ENCODE measurements around the gene NAALADL2.
"Not testable (repeated sequence)": the region's sequence is repeated elsewhere in the genome, so short reads cannot be mapped to it uniquely, and the experiment has no call there.

The NAALADL2 gene

DNA sequence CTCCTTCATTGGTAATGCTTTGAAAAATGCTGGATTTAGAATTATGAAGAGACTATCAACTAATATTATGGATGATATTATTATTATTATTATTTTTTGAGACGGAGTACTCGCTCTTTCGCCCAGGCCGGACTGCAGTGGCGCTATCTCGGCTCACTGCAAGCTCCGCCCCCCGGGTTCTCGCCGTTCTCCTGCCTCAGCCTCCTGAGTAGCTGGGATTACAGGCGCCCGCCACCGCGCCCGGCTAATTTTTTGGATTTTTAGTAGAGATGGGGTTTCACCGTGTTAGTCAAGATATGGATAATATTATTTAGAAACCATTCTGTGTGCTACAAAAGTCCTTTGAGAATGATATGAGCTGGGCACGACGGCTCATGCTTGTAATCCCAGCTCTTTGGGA, 512.1 kb downstream of the NAALADL2 start:
- H3K4me3 ChIP-seq (ENCODE audit: low read length); DNase-seq (ENCODE audit: low read depth, low spot score): not testable (repeated sequence)

DNA sequence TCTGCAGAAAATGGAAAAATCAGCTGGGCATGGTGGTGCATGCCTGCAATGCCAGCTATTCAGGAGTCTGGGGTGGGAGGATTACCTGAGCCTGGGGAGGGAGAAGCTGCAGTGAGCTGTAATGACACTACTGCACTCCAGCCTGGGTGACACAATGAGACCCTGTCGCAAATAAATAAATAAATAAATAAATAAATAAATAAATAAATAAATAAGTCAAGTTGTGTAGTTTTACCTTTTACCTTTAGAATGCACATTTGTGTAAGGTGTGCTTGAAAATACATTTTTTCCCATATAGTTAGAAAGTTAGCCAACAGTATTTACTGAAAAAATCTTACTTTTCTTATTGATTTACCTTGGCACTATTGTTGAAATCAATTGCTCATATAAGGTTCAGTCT, 515.6 kb downstream of the NAALADL2 start:
- H3K4me3 ChIP-seq (ENCODE audit: low read length), result no peak overlapping the region
- no peak for DNase-seq (ENCODE audit: low read depth, low spot score)

DNA sequence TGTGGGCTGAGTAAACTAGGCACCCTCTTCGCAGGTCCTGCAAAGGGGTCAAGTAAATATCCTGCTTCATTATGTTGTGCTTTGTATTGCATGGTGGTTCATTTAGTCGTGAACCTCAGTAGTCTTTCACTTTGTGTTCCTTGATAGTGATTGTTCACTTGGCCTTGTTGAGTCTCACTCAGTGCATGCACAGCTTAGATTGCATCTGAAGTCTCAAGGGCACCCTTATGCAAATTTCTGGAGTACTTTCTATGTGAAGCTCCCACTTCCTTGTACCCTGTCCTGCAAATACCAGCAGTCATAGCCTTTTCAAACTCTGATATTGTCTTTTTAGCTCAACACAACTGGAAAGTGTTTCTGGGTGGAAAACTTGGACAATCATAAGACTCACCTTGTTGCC, 519.2 kb downstream of the NAALADL2 start:
- H3K4me3 ChIP-seq (ENCODE audit: low read length), result no peak overlapping the region
- DNase-seq (ENCODE audit: low read depth, low spot score), result no peak

DNA sequence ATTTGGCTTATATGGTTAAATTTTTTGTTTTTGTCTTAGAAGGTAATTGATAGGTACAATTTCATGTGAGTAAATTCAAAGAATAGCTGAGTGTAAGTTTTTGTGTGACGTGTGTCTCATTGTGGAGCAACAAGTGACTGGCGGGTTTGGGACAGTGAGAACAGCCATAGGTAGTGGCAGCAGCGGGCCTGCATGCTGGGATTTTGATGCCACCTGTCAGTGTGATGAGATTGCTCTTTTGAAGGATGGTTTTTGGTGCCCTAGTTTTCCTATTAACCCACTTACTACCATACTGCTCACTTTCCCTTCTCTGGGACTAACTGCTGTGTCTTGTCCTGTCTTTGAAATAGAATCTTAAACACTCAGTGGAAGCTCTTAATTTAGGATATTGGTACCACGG, 522.6 kb downstream of the NAALADL2 start:
- H3K4me3 ChIP-seq (ENCODE audit: low read length), result no peak overlapping the region
- DNase-seq (ENCODE audit: low read depth, low spot score), result no peak

DNA sequence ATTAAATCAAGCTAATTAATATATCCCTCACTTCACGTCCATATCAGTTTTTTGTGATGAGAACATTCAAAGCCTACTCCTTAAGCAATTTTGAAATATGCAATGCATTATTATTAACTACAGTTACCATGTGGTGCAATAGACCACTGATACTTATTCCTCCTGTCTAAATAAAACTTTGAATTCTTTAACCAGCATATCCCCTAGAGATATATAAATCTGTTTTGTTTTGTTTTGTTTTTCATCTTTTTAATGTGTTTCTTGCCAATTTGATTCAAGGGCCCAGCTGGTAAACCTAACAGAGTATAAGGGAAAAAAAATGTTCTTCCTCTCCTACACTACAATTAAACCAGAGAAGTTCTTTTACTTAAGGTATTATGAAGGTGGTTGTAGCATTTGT, 524.2 kb downstream of the NAALADL2 start:
- DNase-seq (ENCODE audit: low read depth, low spot score), result no peak
- no peak overlapping the region for H3K4me3 ChIP-seq (ENCODE audit: low read length)

DNA sequence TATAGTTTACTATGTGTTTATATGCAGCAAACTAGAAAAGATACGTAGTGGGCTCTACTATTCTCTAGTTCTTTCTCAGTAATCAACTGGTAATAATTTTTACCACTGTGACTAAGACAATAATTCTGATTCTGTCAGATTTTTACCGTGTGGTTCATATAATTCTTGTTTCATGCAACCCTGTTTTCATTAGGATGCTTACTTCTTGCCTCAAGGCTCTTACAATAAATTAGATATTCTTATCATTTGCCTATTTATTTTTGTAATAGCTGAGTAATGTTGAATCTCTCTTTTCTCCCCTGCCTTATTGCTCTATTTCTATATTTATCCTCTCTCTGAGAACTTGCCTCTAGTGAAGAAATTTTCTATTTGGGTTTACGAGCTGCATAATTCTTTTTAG, 524.7 kb downstream of the NAALADL2 start:
- no peak overlapping the region for H3K4me3 ChIP-seq (ENCODE audit: low read length)
- DNase-seq (ENCODE audit: low read depth, low spot score), result no peak

DNA sequence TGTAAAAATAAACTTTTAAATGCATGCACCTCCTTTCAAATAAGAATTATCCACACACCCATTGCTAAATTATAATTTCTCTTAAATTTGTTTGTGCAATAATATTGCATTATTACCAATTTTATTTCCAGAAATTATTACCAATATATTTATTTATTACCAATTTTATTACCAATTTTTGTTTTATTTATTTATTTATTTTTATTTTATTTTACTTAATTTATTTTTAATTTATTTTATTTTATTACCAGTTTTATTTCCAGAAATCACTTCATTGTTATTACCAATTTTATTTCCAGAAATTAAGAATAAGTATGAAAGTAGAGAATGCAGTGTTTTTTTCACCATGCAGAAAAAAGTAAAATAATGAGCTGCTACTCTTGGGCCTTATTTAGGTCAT, 525.4 kb downstream of the NAALADL2 start:
- no peak overlapping the region for H3K4me3 ChIP-seq (ENCODE audit: low read length)
- DNase-seq (ENCODE audit: low read depth, low spot score), result no peak

DNA sequence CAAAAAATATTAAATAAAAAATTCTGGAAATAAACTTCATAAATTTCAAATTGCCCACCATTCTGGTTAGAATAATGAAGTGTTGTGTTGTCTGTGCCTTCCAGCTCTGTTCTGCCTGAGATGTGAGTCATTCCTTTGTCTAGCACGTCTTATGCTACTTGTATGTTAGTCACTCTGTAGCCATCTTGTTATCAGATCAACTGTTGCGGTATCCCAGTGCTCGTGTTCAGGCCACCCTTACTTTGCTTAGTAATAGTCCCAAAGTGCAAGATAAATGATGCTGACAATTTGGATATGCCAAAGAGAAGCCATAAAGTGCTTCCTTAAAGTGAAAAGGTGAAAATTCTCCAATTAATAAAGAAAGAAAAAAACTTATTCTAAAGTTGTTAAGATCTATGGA, 527.5 kb downstream of the NAALADL2 start:
- no peak for DNase-seq (ENCODE audit: low read depth, low spot score)
- H3K4me3 ChIP-seq (ENCODE audit: low read length), result no peak overlapping the region

DNA sequence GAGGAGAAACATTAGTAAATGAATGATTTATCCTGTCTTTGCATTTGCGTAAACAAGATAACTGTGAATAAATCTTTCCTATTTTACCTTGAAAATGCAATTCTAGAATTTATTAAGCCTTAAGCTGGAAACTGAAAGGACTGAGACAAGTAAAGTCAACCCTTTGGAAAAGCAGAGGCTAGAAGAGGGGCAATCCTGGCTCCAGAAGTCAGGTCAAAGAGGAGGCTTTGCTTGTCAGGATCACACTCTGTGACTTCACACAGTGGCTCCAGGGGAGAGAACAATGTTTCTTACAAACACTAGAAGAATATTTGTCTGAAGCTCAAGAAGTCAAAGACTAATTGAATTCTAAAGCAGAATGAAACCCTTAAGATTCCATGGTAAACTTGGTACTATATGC, 530.4 kb downstream of the NAALADL2 start:
- no peak overlapping the region for H3K4me3 ChIP-seq (ENCODE audit: low read length)
- DNase-seq (ENCODE audit: low read depth, low spot score), result no peak

DNA sequence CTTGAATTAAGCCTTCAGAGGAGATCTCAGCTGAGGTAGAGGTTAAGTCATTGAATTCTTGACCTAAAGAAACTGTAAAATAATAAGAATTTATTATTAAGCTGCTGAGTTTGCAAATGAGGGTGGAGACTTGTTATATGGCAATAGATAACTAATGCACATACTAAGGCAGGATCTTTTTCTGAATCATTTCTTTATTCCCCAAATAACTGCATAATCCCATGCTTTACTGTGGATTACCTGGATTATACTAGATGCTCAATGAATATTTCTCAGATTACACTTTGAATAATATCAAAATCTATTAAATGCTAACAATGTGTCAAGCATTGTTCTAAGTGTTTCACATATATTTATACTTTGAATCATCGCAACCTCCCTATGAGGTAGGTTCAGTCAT, 532.5 kb downstream of the NAALADL2 start:
- DNase-seq (ENCODE audit: low read depth, low spot score), result no peak

DNA sequence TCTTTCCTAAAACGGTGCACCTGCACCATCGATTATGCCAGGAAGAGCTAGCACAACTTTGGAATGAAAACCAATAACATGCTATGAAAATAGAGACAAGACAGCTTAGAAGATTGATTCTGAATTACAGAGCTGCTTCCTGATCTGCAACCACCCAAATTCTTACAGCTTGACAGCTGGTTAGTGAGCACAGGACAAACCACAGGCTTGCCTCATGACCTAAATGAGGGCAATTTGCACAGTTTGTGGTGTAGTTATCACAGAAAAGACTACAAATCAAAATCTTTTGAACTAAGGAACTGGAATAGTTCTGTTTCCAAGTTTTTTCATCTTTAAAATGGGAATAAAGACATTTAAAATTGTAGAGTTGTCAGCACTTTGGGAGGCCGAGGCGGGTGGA, 533.5 kb downstream of the NAALADL2 start:
- no peak overlapping the region for H3K4me3 ChIP-seq (ENCODE audit: low read length)
- no peak for DNase-seq (ENCODE audit: low read depth, low spot score)

More for the DNA sequence above, 532.5 kb downstream of the NAALADL2 start:
- H3K4me3 ChIP-seq (ENCODE audit: low read length), result no peak overlapping the region

DNA sequence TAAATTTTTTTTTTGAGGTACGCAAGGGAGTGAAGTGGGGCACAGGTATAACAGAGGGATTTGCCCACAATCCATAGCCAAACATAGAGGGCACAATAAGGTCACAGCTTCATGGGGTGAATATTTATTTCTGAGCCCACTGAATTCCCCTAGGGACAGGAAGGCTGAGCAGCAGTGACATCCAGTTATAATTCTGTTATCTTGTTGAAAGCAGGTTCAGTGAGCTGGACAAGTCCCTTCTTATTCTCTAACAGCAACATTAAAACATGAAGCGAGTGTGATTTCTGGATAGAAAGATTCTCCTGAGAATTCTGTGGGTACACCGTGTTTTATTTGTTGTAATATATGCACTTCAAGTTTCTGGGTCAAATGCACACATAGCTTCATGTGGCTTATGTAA, 538.2 kb downstream of the NAALADL2 start:
- no peak overlapping the region for H3K4me3 ChIP-seq (ENCODE audit: low read length)
- DNase-seq (ENCODE audit: low read depth, low spot score), result no peak

DNA sequence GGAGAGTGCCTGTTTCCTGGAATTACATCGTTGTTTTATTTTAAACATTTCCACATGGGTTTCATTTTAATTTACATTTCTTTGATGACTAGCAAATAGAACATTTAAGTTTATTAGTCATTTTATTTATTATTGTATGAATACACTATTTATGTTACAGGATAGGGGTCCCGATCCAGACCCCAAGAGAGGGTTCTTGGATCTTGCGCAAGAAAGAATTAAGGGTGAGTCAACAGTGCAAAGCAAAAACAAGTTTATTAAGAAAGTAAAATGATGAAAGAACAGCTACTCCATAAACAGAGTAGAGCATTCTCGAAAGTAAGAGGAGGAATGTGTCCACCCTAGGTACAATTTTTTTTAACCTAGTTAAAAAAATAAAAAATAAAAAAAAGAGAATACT, 539.5 kb downstream of the NAALADL2 start:
- H3K4me3 ChIP-seq (ENCODE audit: low read length), result no peak overlapping the region
- DNase-seq (ENCODE audit: low read depth, low spot score), result no peak

DNA sequence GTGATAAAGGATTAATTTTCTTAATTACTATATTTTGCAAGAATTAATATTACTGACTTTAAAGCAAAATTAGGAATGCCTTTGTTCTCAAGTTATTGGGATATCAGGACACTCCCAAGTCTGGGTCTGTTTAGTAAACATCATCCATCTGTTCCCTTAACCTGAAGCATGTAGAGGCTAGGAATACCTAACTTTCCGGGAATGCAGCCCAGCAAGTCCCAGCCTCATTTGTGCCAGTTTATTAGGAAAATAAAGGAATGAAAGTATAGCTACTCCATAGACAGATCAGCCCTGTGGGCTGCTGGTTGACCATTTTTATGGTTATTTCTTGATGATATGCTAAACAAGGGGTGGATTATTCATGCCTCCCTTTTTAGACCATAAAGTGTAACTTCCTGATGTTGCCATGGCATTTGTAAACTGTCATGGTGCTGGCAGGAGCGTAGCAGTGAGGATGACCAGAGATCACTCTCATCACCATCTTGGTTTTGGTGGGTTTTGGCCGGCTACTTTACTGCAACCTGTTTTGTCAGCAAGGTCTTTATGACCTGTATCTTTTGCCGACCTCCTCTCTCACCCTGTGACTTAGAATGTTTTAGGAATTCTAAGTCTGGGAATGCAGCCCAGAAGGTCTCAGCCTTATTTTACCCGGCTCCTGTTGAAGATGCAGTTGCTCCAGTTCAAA, 540.2 kb downstream of the NAALADL2 start:
- no peak for DNase-seq (ENCODE audit: low read depth, low spot score)
- no peak overlapping the region for H3K4me3 ChIP-seq (ENCODE audit: low read length)

DNA sequence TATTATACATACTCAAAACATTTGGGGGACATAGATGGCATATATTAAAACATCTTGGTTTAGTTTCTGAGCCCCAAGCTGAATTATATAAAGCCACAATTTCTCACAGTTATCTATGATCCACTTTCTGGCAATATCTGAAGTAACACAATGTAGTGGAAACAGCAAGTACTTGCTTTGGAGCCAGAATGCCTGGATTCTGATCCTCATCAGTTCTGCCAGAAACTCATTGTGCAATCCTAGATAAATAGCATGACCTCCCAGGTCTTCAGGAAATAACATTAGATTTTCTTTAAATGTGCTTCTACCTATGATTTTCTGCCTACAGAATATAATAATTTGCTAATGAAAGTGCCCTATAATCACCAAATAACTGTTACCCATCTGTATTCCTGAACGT, 544.9 kb downstream of the NAALADL2 start:
- no peak for DNase-seq (ENCODE audit: low read depth, low spot score)
- no peak overlapping the region for H3K4me3 ChIP-seq (ENCODE audit: low read length)

DNA sequence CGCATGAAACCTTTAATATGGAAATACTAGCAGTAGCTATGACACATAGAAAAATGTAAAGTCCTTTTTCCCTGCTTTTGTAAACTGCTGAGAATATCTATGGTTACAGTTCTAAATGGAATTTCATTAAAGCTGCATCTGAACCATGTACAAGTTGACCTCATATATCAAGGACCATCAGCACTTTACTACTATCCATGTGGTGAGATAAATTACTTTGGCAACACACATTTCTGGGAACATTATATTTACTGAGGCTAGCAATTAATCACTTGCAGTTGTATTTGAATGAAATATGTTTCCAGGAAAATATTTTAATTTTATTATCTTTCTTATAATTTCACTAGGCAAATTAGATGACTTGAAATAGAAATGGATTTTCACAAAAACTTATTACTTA, 545.5 kb downstream of the NAALADL2 start:
- no peak for DNase-seq (ENCODE audit: low read depth, low spot score)
- no peak overlapping the region for H3K4me3 ChIP-seq (ENCODE audit: low read length)

DNA sequence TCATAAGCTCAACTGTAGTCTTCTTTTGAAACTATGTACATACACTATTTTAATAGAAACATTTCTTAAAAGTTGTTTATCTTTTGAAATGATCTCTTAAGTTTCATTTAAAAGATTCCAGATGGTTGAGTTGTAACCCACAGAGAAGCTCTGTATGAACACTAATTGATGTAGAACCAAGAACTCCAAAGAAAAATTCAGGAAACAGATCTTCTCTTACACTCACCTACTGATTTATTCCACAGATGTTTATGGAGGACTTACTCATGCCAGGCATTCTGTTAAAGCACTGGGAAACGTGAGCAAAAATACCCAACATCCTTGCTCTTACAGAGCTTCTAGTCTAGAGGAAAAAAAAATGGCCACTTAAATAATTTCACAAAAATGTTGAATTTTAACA, 551.1 kb downstream of the NAALADL2 start:
- DNase-seq (ENCODE audit: low read depth, low spot score), result no peak
- H3K4me3 ChIP-seq (ENCODE audit: low read length), result no peak overlapping the region

DNA sequence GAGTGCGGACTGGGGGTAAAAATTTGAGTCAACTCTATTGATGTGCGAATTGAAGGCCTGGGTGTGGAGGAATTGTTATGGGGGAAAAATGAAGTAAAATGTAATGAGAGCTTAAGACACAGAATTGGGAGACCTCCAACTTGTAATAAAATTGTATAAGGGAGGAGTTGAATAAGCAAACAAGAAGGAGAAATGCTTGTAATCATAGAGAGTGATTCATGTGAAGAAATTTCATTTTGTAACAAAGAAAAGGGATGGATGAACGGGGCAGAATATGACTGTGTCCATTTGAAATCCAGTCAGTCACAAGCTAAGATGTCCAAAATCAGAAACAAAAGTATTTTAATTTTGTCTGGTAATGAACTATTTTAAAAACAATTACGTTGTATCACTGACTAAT, 552.3 kb downstream of the NAALADL2 start:
- no peak for DNase-seq (ENCODE audit: low read depth, low spot score)
- H3K4me3 ChIP-seq (ENCODE audit: low read length), result no peak overlapping the region

DNA sequence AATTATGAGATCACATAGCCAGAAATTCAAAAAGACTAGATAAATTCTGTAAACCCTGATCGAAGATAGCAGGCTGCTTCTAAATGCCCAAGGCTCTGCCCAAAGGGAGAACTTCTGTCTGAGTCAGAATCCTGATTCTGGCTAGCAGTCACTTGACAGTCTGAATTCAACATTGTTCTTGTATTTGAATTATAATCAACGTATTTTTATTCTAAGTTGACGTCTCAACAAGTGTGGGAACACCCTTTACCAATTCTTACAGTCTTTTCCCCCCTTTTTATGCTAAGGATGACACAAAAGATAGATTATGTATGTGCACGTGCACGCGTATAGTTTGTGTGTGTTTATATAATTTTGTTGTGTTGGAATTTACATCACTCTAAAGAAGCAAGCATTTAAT, 552.8 kb downstream of the NAALADL2 start:
- H3K4me3 ChIP-seq (ENCODE audit: low read length), result no peak overlapping the region
- no peak for DNase-seq (ENCODE audit: low read depth, low spot score)

DNA sequence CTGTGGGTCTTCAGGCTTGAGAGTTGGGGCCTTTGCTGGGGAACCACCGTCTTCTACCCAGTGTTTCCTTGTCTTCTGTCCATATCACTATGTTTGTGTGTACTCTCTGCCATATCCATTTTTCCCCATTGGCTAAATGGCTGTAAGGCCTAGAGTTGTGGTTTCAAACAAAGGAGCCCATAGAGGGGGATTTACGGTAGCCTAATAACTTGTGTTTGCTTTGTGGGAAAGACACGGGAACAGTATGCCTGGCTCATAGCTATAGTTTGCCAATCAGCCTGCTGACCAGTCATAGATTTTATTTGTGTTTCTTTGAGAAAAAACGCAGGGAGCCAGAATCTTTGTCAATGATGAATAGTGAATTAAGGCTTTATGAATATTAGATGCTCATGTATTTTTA, 554.8 kb downstream of the NAALADL2 start:
- H3K4me3 ChIP-seq (ENCODE audit: low read length), result no peak overlapping the region
- no peak for DNase-seq (ENCODE audit: low read depth, low spot score)

DNA sequence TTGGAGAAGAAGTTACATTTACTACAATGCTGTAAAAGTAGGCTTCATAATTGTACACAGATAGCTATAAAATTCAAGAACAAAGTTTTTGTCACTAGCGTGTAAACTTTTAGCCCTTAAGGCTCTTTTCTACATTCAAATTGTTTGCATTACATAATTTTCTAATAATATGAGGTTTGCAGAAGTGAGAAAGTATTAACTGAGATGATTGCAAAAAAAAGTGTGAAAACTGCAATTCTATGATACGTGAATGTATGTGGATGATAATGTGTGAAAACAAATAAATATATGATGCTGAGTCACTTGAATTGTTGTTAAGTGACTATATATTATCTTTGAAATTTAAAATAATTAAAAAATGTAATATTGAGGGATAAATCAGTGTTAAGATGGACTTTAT, 557.5 kb downstream of the NAALADL2 start:
- no peak for DNase-seq (ENCODE audit: low read depth, low spot score)
- no peak overlapping the region for H3K4me3 ChIP-seq (ENCODE audit: low read length)

DNA sequence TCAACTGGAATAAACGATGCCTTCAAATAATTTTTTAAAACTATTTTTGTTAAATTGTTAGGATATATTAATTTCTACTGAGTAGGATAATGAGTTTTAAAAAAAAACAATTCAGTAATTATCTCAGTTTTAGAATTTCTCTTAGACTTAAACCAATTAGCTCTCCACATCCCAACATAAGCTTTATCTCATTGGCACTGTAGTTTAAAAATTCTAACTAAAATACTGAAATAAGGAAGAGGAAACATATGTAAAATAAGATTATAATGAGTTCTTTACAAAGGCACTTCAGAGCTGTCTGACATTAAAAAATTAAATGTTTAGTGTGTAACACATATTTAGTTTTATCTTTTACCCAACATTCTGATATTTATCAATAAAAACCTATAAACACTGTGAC, 558.3 kb downstream of the NAALADL2 start:
- DNase-seq (ENCODE audit: low read depth, low spot score), result no peak
- H3K4me3 ChIP-seq (ENCODE audit: low read length), result no peak overlapping the region
